ENCODE results near the gene FBXO45.
"Not testable (repeated sequence)": the region's sequence is repeated elsewhere in the genome, so short reads cannot be mapped to it uniquely, and the experiment has no call there.

Gene FBXO45

GRCh38 chr3:196568246-196569002 is at the start of gene FBXO45, which contains the start of gene WDR53:
Gene FBXO45, plus strand, starts transcription at chr3:196568660. Its CDS starts 325 bp downstream, at chr3:196568985.
Gene WDR53, minus strand, starts transcription at chr3:196568554. Its CDS starts 7,079 bp downstream, at chr3:196561475.
- peak; percentile 96 for DNase-seq (ENCODE audit: low spot score)

GRCh38 chr3:196518966-196519717 is 49.3 kb upstream of the FBXO45 start:
- peak; percentile 70 for DNase-seq (ENCODE audit: low spot score)

- peak; percentile 18 for DNase-seq (ENCODE audit: low spot score)
Measured at GRCh38 chr3:196519718-196520082, 48.8 kb upstream of the FBXO45 start.

GRCh38 chr3:196521291-196521690 is 47.2 kb upstream of the FBXO45 start:
- DNase-seq (ENCODE audit: low spot score): not testable (repeated sequence)

- no peak for DNase-seq (ENCODE audit: low spot score)
Measured at GRCh38 chr3:196523841-196524240, 44.6 kb upstream of the FBXO45 start.

GRCh38 chr3:196524527-196524926 is 43.9 kb upstream of the FBXO45 start:
- no peak for DNase-seq (ENCODE audit: low spot score)

- no peak for DNase-seq (ENCODE audit: low spot score)
Measured at GRCh38 chr3:196525141-196525540, 43.3 kb upstream of the FBXO45 start.

GRCh38 chr3:196528639-196529233 is 39.7 kb upstream of the FBXO45 start:
- peak; percentile 73 for DNase-seq (ENCODE audit: low spot score)

GRCh38 chr3:196531418-196531817 is 37.0 kb upstream of the FBXO45 start:
- DNase-seq (ENCODE audit: low spot score): no peak

- DNase-seq (ENCODE audit: low spot score): no peak
Measured at GRCh38 chr3:196533260-196533681, 35.2 kb upstream of the FBXO45 start.

- DNase-seq (ENCODE audit: low spot score): peak; percentile 67
Measured at GRCh38 chr3:196537319-196537984, 31.0 kb upstream of the FBXO45 start.

- DNase-seq (ENCODE audit: low spot score): no peak
Measured at GRCh38 chr3:196541684-196542445, 26.6 kb upstream of the FBXO45 start.

GRCh38 chr3:196544491-196544992 is 23.9 kb upstream of the FBXO45 start:
- no peak for DNase-seq (ENCODE audit: low spot score)

- DNase-seq (ENCODE audit: low spot score): no peak
Measured at GRCh38 chr3:196546537-196546936, 21.9 kb upstream of the FBXO45 start.

GRCh38 chr3:196547067-196547466 is 21.4 kb upstream of the FBXO45 start:
- DNase-seq (ENCODE audit: low spot score): no peak

GRCh38 chr3:196549312-196549711 is 19.1 kb upstream of the FBXO45 start:
- DNase-seq (ENCODE audit: low spot score): not testable (repeated sequence)

- not testable (repeated sequence) for DNase-seq (ENCODE audit: low spot score)
Measured at GRCh38 chr3:196550172-196550571, 18.3 kb upstream of the FBXO45 start.

GRCh38 chr3:196552253-196552652 is 16.2 kb upstream of the FBXO45 start:
- DNase-seq (ENCODE audit: low spot score): no peak

GRCh38 chr3:196553551-196553950 is 14.9 kb upstream of the FBXO45 start:
- no peak for DNase-seq (ENCODE audit: low spot score)

- no peak for DNase-seq (ENCODE audit: low spot score)
Measured at GRCh38 chr3:196554205-196554604, 14.3 kb upstream of the FBXO45 start.

- no peak for DNase-seq (ENCODE audit: low spot score)
Measured at GRCh38 chr3:196555295-196555694, 13.2 kb upstream of the FBXO45 start.
